LNCAP (cell line): ENCODE measurements around the gene EXO1.

Source experiments
- TF ChIP-seq, protein P1 (sequence below): fragments of 450-650 bp; IDR thresholded peaks from 2 replicates; pipeline ENCODE4 v1.5.1; 2017; ENCODE audit warnings: mild to moderate bottlenecking

EXO1 gene

DNA sequence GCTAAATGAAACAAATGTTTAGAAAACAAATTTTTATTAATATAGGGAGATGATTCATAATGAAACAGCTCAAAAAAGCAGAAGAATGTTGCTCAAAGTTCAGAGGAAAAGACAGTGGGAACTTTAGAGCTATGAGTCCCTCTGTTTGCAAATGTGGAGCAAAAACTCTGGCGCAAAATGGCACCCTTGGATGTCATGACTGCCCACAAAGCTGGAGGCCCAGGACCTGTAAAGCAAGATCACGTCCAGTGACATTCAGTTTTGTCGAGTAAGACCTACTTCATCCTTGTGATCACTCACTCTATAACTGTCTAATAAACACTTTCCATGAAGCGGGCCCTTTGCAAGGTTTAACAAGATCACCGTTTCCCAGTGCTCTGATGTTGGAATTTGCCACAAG lies 9.1 kb upstream of the EXO1 start:
- TF ChIP-seq, protein P1, sequence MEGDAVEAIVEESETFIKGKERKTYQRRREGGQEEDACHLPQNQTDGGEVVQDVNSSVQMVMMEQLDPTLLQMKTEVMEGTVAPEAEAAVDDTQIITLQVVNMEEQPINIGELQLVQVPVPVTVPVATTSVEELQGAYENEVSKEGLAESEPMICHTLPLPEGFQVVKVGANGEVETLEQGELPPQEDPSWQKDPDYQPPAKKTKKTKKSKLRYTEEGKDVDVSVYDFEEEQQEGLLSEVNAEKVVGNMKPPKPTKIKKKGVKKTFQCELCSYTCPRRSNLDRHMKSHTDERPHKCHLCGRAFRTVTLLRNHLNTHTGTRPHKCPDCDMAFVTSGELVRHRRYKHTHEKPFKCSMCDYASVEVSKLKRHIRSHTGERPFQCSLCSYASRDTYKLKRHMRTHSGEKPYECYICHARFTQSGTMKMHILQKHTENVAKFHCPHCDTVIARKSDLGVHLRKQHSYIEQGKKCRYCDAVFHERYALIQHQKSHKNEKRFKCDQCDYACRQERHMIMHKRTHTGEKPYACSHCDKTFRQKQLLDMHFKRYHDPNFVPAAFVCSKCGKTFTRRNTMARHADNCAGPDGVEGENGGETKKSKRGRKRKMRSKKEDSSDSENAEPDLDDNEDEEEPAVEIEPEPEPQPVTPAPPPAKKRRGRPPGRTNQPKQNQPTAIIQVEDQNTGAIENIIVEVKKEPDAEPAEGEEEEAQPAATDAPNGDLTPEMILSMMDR, result no peak

DNA sequence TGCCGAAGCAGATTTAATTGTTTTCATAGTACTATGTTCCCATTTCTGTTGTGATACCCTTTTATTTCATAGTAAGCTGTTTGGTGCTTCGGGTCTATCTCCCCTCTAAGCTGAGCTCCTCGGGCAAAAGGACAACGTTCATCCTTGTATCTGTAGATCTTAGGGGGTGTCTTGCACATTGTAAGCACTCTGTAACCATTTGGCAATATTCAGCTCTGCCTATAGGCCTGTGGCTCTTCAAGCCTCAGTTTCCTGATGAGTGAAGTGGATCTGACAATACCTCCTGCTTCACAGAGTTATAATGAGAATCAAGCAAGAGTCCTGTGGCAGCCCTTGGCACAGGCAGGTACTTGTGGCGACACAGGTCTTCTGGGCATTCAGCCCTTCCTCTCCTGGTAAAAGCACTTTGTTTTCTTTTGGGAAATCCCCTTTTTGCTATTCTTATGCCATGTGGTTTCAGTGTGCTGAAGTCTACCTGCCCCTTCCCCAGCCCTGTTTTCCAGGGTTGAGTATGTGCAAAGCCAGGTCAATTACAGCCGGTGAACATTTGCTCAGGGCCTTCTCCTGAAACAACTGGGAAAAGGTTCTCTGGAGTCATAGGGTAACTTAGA lies 8.5 kb upstream of the EXO1 start:
- TF ChIP-seq, protein P1, result no peak

DNA sequence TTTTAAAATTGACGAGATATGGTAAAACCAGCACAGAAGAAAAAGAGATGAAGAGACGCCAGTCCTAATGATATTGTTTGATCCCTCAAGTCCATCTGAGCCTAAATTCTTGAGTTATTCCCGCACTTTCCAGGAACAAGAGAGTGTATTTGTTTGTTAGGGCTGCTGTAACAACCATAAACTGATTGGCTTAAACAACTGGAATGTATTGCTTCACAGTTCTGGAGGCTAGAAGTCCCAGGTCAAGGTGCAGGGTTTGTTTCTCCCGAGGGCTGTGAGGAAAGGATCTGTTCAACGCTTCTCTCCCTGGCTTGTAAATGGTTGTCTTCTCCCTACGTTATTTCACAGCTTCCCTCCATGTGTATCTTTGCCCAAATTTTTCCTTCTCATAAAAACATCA lies 7.8 kb upstream of the EXO1 start:
- TF ChIP-seq, protein P1, result no peak

DNA sequence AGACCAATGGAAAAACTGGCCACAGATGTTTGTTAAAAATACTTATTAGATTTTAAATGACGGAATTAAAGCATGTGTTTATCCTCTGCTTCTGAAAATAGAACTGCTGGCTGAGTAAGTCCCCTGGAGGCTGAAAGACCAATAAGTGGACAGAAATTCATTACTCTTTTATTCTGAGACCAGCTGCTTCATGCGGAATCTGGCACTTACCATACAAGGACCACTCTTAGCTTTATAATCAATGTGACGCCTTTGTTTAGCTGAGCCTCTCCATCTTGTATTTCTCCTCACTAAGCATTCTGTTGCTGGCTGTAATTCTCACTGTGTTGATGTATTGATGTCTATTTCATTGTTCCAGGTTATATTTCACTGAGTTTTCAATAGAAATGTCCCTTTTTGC lies 6.3 kb upstream of the EXO1 start:
- TF ChIP-seq, protein P1, result no peak

DNA sequence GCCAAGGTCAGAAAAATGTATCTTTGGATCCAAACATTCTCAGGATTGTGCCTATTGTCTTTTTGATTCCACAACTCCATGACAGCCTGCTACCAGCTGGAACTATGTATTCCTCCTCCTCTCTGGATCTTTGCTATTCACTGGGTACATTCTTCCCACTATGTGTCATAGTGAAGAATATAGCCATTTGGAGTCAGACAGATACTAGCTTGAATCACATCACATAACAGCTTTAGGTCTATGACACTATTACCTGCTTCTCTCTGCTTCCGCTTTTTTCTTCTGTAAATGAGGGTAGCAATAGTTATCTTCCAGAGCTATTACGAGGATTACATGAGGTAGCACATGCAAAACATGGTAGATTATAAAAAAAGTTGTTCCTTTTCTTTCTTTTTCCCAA lies 5.4 kb upstream of the EXO1 start:
- TF ChIP-seq, protein P1, result no peak

DNA sequence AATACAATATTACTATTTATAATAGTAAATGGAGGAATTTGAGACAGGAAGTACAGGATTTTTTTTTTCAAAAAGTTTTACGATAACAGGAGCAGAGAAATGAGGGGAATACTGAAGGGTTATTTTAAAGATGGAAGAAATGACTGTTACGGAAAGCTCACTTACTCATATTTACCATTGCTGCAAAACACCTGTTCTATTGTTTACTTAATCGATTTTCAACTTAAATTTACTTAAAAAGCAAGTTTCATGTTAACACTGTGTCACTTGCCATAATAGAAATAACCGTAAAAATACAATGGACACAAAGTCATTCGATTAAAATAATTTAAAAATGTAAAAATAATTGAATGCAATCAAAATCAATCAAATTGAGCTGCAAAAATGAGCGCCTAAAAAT lies 3.4 kb upstream of the EXO1 start:
- TF ChIP-seq, protein P1, result no peak

DNA sequence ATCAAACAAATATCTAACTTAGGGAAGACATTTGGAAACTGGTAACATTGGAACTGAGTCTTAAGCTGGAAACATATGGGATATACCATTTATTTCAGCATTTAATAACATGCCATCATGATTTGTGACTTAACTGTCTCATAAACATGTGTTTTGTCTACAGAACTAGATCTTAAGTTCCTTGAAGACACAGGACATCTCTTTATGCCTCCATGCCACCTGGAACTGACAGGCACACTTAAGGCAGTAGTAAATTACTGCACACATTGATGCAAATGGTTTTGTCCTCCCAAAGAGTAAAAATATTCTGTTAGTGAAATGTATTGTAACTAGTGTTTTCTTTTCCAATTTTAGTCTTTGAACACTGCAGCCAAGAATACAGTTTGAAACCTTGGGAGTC lies 1.6 kb upstream of the EXO1 start:
- TF ChIP-seq, protein P1, result no peak
